ENCODE measurements around the gene PDE3A.

PDE3A gene

GRCh38 chr12:20426191-20426590, 57.9 kb downstream of the PDE3A start:
- H3K27ac ChIP-seq, result no peak overlapping the region
- TF ChIP-seq CTCF (conservative IDR thresholded peaks at IDR 0.05), result no peak

- no peak overlapping the region for H3K27ac ChIP-seq
- no peak for TF ChIP-seq CTCF (conservative IDR thresholded peaks at IDR 0.05)
Observed at GRCh38 chr12:20426957-20427356, 58.6 kb downstream of the PDE3A start.

GRCh38 chr12:20429852-20430251, 61.5 kb downstream of the PDE3A start:
- no peak overlapping the region for H3K27ac ChIP-seq
- TF ChIP-seq CTCF (conservative IDR thresholded peaks at IDR 0.05), result no peak

- TF ChIP-seq CTCF (conservative IDR thresholded peaks at IDR 0.05), result no peak
- no peak overlapping the region for H3K27ac ChIP-seq
Observed at GRCh38 chr12:20432290-20432689, 64.0 kb downstream of the PDE3A start.

- TF ChIP-seq CTCF (conservative IDR thresholded peaks at IDR 0.05), result no peak
- no peak overlapping the region for H3K27ac ChIP-seq
Observed at GRCh38 chr12:20434996-20435395, 66.7 kb downstream of the PDE3A start.

- H3K27ac ChIP-seq, result no peak overlapping the region
- no peak for TF ChIP-seq CTCF (conservative IDR thresholded peaks at IDR 0.05)
Observed at GRCh38 chr12:20436316-20436715, 68.0 kb downstream of the PDE3A start.

GRCh38 chr12:20438299-20438779, 70.0 kb downstream of the PDE3A start:
- no peak for TF ChIP-seq CTCF (conservative IDR thresholded peaks at IDR 0.05)
- H3K27ac ChIP-seq, result no peak overlapping the region

GRCh38 chr12:20439626-20440025, 71.3 kb downstream of the PDE3A start:
- H3K27ac ChIP-seq, result no peak overlapping the region
- no peak for TF ChIP-seq CTCF (conservative IDR thresholded peaks at IDR 0.05)
